Embryonic facial prominence (tissue), 1 donor: ENCODE data around the gene NKD2.
"Not testable (repeated sequence)": the region's sequence is repeated elsewhere in the genome, so short reads cannot be mapped to it uniquely, and the experiment has no call there.

Source experiments
- DNase-seq: peaks from one replicate; pipeline ENCODE4 v3.0.0-alpha.2; 2016; ENCODE audit errors: extremely low spot score

NKD2 gene

GRCh38 chr5:1008451-1009358 is at the start of gene NKD2:
TSS of gene NKD2 (plus strand) at chr5:1008802. CDS start at chr5:1009058, 256 bp downstream.
- no peak for DNase-seq

DNA sequence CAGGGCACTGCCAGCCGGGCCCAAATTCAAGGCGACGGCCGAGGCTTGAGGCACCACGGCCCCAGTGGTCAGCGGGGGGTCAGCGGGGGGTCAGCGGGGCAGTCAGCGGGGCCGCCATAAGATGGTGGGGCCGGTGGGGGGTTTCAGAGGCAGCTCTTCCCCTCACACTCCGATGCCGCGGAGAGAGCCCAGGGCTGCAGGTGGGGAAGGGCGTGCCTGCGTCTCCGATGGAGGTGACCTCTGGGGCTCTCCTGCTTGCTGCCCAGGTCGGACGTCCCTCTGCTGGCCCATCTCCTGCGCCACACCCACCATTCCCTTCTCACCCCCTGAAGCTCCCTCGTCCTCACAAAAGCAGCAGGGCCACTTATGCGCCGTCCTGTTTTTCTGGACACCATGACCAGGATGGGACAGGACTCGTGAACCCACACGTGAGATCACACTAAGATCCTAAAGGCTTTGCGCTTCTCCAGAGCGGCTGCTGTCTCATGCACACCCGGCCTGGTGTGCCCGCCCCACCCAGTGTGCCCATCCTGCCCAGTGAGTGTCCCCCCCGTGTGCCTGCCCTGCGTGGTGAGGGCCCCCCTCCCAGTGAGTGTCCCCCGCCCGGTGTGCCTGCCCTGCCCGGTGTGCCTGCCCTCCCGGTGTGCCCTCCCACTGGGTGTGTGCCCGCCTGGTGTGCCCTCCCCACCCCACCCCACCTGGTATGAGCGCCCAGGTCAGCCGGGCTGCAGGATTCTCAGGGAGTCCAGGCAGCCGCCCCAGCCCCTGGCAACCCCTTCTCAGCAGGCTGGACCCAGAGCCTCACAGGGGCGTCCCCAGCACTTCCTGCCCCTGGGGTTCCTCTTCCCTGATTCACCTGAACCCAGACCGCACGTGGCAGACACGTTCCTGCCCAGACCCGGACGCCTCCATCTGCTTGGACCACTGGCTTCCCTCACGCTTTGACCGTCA is 48.7 kb upstream of the NKD2 start:
- no peak for DNase-seq

GRCh38 chr5:960551-960950 is 48.1 kb upstream of the NKD2 start:
- DNase-seq: no peak

- DNase-seq: no peak
Observed at GRCh38 chr5:961002-961710, 47.4 kb upstream of the NKD2 start.

- no peak for DNase-seq
Observed at GRCh38 chr5:961711-962240, 46.8 kb upstream of the NKD2 start.

- no peak for DNase-seq
Observed at GRCh38 chr5:962386-962785, 46.2 kb upstream of the NKD2 start.

- no peak for DNase-seq
Observed at GRCh38 chr5:962801-963200, 45.8 kb upstream of the NKD2 start.

GRCh38 chr5:963310-963672 is 45.3 kb upstream of the NKD2 start:
- DNase-seq: no peak

GRCh38 chr5:963673-964531 is 44.7 kb upstream of the NKD2 start:
- peak; percentile 12 for DNase-seq

DNA sequence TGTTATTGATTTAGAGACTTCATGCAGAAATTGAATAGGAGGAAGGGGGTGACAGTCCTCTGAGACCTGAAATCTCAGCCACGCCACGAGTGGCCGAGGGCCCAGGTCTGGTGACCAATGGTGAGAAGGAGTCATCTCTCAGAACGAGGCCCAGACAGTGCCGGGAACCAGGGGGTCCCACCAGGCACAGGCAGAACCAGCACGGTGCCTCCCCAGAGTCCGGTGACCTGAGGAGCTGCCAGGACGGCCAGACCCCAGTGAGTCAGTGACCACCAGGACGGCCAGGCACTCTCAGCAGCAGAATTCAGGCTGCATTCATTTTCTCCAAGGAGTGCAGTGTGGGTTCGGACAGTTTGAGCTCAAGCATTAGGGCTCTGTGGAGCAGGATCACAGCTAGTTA is 43.8 kb upstream of the NKD2 start:
- DNase-seq: no peak

GRCh38 chr5:965604-966344 is 42.8 kb upstream of the NKD2 start:
- no peak for DNase-seq

DNA sequence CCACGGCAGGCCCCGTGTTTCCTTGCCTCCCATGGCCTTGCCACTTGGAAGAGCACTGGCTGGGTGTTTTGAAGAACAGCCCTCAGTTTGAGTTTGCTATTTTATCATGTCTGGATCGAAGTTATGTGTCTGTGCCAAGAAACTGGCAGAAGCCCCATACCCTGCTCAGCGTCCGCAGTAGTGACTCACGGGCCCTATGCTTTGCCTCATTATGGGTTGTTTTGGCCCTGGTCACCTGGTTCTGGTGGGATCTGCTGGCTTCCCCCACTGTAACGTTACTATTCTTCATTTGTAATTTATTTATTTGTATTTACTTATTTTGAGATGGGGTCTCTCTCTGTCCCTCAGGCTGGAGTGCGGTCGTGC is 42.3 kb upstream of the NKD2 start:
- DNase-seq: no peak

- no peak for DNase-seq
Observed at GRCh38 chr5:966941-967340, 41.7 kb upstream of the NKD2 start.

GRCh38 chr5:968881-969280 is 39.7 kb upstream of the NKD2 start:
- no peak for DNase-seq

- peak; percentile 56 for DNase-seq
Observed at GRCh38 chr5:969408-969839, 39.2 kb upstream of the NKD2 start.

GRCh38 chr5:972575-972974 is 36.0 kb upstream of the NKD2 start:
- DNase-seq: not testable (repeated sequence)

DNA sequence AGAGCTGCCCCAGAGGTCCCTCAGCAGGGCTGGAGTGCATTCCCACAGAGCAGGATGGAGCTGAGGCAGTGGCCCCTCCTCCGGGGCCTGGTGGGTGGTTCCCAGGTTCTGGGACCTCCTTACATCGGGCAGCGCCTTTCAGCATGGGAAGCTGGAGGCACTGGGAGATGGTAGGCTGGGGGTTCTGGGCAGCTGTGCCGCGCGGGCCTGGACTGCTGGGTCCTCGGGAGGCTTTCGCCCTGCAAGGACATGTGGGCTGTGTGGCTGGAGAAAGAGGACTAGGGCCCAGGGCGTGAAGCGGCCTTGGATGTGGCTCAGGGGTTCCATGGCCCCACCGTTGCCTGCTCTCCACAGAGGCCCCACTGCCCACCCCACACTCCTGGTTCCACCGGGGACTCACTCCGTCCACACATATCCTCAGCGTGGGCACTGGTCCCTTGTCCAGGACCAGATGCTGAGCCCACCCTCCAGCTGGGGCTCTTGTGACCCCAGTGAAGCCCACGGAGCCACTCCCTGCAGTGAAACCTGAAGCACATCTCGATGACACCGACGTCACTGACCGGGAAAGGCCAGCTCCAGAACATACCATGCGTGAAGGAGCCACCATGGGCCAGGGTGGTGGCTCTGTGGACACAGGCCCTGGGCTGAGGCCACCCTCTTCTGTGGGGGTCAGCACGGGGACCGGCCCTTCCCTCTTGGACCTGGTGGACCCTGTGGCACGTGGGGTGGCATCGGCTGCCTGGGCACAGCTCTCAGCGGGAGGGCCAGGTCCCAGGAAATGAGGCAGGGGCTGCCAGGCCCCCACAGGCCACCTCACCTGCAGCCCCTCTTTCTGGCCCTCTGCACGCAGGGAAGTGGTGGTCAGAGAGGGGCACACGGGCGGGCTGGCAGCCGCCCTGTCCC is 31.5 kb upstream of the NKD2 start:
- DNase-seq: no peak

DNA sequence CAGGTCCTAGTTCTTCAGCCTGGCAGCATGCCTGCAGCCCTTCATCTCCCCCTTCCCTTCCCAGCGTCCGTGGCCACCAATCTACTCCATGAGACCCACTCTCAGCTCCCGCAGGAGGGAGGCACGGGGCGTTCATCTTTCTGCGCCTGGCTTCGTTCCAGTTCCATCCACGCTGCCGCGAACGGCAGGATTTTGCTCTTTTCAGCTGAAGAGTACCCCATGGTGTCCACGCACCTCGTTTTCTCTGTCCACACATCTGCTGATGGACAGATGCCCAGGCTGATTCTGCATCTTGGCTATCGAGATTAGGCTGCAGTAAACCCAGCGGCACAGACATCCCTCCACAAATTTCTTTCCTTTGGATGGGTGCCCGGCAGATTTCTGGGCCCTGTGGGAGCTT is 30.5 kb upstream of the NKD2 start:
- no peak for DNase-seq

DNA sequence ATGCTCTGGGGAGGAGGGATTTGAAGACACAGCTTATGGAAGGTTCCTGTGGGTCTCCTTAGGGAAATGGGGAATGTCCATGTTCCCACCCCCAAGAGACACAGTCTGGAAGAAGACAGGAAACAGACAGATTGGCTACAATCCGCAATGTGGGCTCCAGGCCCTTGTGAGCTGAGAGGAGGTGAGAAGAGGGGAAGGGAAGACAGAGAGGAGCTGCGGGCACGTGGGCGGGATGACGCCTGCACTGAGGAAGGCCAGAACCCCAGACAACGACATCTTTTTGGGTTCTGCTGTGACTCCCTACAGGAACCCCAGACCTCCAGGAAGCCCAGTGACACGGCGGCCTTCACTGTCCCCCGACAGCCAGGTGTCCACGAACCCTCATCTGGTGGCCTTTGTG is 29.9 kb upstream of the NKD2 start:
- DNase-seq: no peak
